ENCODE data around the gene SCAMP2. TPM values are rescaled to one million over a fixed set of nuclear protein-coding genes. Genes with fewer than 3 reads are reported as not detected.

The SCAMP2 gene
- total RNA-seq, 2 experiments from 2014 or later: 56.1 to 56.9 TPM

DNA sequence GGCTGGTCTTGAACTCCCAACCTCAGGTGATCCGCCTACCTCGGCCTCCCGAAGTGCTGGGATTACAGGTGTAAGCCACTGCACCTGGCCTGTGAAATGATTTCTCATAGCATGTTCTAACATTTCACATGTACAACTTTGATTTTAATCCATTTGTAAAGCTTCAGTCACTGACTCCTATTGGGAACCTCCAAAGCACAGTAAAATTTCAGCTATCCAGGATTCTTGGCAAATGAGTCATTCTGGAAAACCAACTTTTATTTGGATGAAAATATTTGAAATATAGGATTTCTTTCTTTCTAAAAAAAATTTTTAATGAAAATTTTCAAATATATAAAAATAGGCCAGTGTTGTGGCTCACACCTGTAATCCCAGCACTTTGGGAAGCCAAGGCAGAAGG lies 63.2 kb downstream of the SCAMP2 start:
- no peak overlapping the region for H3K27ac ChIP-seq (ENCODE audit: low read depth in 1 of 2, low read length in 2 of 2)
- Mint-ChIP-seq H3K4me1 (ENCODE audit: low read depth) (peaks cover 30% of the 10 kb centered on the region), H3K27ac (no peak overlapping the region), H3K9me3 (no peaks in the 10 kb centered on the region), H3K36me3 (ENCODE audit: low read depth) (no peaks in the 10 kb centered on the region), H3K4me3 (no peak overlapping the region), H3K27me3 (no peaks in the 10 kb centered on the region)
- H3K9me3 ChIP-seq (ENCODE audit: control insufficient read depth in 1 of 2, insufficient read depth in 1 of 2, low read length in 2 of 2): no peaks in the 10 kb centered on the region
- peaks cover 33% of the 10 kb centered on the region for H3K4me1 ChIP-seq (ENCODE audit: insufficient read depth, low read length)
- no peaks in the 10 kb centered on the region for H3K36me3 ChIP-seq (ENCODE audit: insufficient read depth, low read length)
- no peak overlapping the region for H3K4me3 ChIP-seq (ENCODE audit: low read length)
- TF ChIP-seq, protein P1, sequence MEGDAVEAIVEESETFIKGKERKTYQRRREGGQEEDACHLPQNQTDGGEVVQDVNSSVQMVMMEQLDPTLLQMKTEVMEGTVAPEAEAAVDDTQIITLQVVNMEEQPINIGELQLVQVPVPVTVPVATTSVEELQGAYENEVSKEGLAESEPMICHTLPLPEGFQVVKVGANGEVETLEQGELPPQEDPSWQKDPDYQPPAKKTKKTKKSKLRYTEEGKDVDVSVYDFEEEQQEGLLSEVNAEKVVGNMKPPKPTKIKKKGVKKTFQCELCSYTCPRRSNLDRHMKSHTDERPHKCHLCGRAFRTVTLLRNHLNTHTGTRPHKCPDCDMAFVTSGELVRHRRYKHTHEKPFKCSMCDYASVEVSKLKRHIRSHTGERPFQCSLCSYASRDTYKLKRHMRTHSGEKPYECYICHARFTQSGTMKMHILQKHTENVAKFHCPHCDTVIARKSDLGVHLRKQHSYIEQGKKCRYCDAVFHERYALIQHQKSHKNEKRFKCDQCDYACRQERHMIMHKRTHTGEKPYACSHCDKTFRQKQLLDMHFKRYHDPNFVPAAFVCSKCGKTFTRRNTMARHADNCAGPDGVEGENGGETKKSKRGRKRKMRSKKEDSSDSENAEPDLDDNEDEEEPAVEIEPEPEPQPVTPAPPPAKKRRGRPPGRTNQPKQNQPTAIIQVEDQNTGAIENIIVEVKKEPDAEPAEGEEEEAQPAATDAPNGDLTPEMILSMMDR (IDR thresholded peaks at IDR 0.05): no peak
- DNase-seq: no peak
- ATAC-seq (ENCODE audit: poor library complexity): no peak
- intact Hi-C loops (cut with DNase I, micrococcal nuclease): no loop called here
- no peaks in the 10 kb centered on the region for H3K27me3 ChIP-seq (ENCODE audit: control insufficient read depth in 1 of 2, insufficient read depth in 2 of 2, low read length in 2 of 2)
- POLR2A ChIA-PET: interaction anchor here (33.5 kb wide), 1 partner anchor 31 kb away, joined by 925 read pairs; the partner anchor contains the start of gene CSK
- CTCF ChIA-PET: interaction anchor here (1.4 to 1.6 kb wide), 2 partner anchors 16 to 41 kb away, joined by 4 to 7 read pairs; no protein-coding TSS in a partner anchor

DNA sequence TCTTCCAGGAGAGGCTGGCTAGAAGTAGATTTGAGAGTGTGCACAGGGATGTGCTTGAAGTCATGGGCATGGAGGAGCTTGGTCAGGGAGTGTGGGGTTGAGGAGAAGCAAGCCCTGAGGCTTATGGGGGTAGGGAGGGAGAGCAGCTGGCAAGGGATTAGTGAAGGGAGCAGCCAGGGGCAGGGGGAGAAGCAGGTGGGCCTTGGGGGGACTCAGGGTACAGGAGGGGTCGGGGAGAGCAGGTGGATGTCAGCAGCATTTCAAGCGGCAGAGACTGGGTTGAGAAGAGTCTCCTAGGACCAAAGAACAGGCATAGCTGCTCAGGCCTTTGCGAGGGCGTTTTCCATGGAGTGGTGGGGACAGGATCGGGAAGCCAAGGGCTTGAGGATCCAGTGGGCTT lies 63.9 kb downstream of the SCAMP2 start:
- Mint-ChIP-seq H3K4me1 (ENCODE audit: low read depth) (peaks cover 30% of the 10 kb centered on the region), H3K36me3 (ENCODE audit: low read depth) (peaks cover 1% of the 10 kb centered on the region), H3K4me3 (no peak overlapping the region), H3K9me3 (no peaks in the 10 kb centered on the region), H3K27ac (peak overlapping the region; percentile 75), H3K27me3 (no peaks in the 10 kb centered on the region)
- H3K27me3 ChIP-seq (ENCODE audit: control insufficient read depth in 1 of 2, insufficient read depth in 2 of 2, low read length in 2 of 2): no peaks in the 10 kb centered on the region
- no peak for ATAC-seq (ENCODE audit: poor library complexity)
- CTCF ChIA-PET: interaction anchor here (1.5 to 1.6 kb wide), 2 partner anchors 22 to 40 kb away, joined by 4 to 7 read pairs; no protein-coding TSS in a partner anchor
- DNase-seq: no peak
- peaks cover 33% of the 10 kb centered on the region for H3K4me1 ChIP-seq (ENCODE audit: insufficient read depth, low read length)
- H3K27ac ChIP-seq (ENCODE audit: low read depth in 1 of 2, low read length in 2 of 2): peak overlapping the region in 1 of 2 donors; percentile 21
- H3K36me3 ChIP-seq (ENCODE audit: insufficient read depth, low read length): peaks cover 1% of the 10 kb centered on the region
- intact Hi-C loops (cut with DNase I, micrococcal nuclease): no loop called here
- POLR2A ChIA-PET: interaction anchor here (33.5 kb wide), 1 partner anchor 30 kb away, joined by 925 read pairs; the partner anchor contains the start of gene CSK
- H3K4me3 ChIP-seq (ENCODE audit: low read length): no peak overlapping the region
- no peaks in the 10 kb centered on the region for H3K9me3 ChIP-seq (ENCODE audit: control insufficient read depth in 1 of 2, insufficient read depth in 1 of 2, low read length in 2 of 2)
- TF ChIP-seq, protein P1 (IDR thresholded peaks at IDR 0.05): no peak

DNA sequence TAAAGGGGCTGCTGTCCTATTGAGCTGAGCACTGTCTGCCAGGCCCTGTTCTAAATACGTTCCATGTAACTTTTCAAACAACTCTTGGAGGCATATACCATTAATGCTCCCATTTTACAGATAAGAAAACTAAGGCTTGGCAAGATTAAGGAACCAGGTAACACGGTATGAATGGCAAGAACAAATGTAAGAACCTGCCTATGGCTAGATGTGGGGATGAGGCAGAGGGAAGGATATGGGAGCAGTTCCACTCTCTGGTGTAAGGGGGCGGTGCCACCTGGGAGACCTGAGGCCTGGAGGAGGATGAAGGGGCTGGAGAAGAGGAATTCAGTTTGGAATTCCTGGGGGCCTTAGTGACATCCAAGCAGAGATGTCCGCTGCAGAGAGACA lies 64.3 kb downstream of the SCAMP2 start:
- peaks cover 6% of the 10 kb centered on the region for H3K36me3 Mint-ChIP-seq (ENCODE audit: low read depth)
- no peaks in the 10 kb centered on the region for H3K27me3 Mint-ChIP-seq
- H3K27ac Mint-ChIP-seq: peak overlapping the region; percentile 75
- H3K4me1 Mint-ChIP-seq (ENCODE audit: low read depth): peaks cover 30% of the 10 kb centered on the region
- TF ChIP-seq, protein P1 (IDR thresholded peaks at IDR 0.05): no peak
- Histone ChIP-seq H3K27ac (ENCODE audit: low read depth in 1 of 2, low read length in 2 of 2) (peak overlapping the region in 1 of 2 donors; percentile 21), H3K4me3 (ENCODE audit: low read length) (no peak overlapping the region), H3K27me3 (ENCODE audit: control insufficient read depth in 1 of 2, insufficient read depth in 2 of 2, low read length in 2 of 2) (no peaks in the 10 kb centered on the region), H3K9me3 (ENCODE audit: control insufficient read depth in 1 of 2, insufficient read depth in 1 of 2, low read length in 2 of 2) (no peaks in the 10 kb centered on the region), H3K4me1 (ENCODE audit: insufficient read depth, low read length) (peaks cover 33% of the 10 kb centered on the region), H3K36me3 (ENCODE audit: insufficient read depth, low read length) (peaks cover 5% of the 10 kb centered on the region)
- ATAC-seq (ENCODE audit: poor library complexity): no peak
- H3K4me3 Mint-ChIP-seq: no peak overlapping the region
- H3K9me3 Mint-ChIP-seq: no peaks in the 10 kb centered on the region
- CTCF ChIA-PET: interaction anchor here (1.5 kb wide), 1 partner anchor 21 kb away, joined by 4 read pairs; no protein-coding TSS in a partner anchor
- DNase-seq: no peak
- intact Hi-C loops (cut with DNase I, micrococcal nuclease): no loop called here
- POLR2A ChIA-PET: interaction anchor here (1.2 to 33.5 kb wide), 3 partner anchors 30 to 93 kb away, joined by 5 to 925 read pairs (median 6); partner anchors contain the start of gene CSK
